Hematopoietic multipotent progenitor cell treated with erythropoietin and hydrocortisone succinate and interleukin-3 and kit ligand, for 8 days (in vitro differentiated cells): ENCODE results near the gene RGL3.
"Not testable (repeated sequence)": the region's sequence is repeated elsewhere in the genome, so short reads cannot be mapped to it uniquely, and the experiment has no call there.

Source experiments
- DNase-seq: peaks from one replicate; pipeline ENCODE4 v3.0.0-alpha.2; 2015

RGL3 gene

GRCh38 chr19:11448410-11448809 is 29.3 kb upstream of the RGL3 start:
- no peak for DNase-seq

- DNase-seq, result no peak
Measured at GRCh38 chr19:11447347-11448262, 28.5 kb upstream of the RGL3 start.

GRCh38 chr19:11446652-11447301 is 27.7 kb upstream of the RGL3 start:
- DNase-seq, result peak; percentile 36

- DNase-seq, result no peak
Measured at GRCh38 chr19:11446271-11446651, 27.1 kb upstream of the RGL3 start.

- no peak for DNase-seq
Measured at GRCh38 chr19:11445141-11445540, 26.0 kb upstream of the RGL3 start.

- no peak for DNase-seq
Measured at GRCh38 chr19:11444059-11444458, 24.9 kb upstream of the RGL3 start.

- DNase-seq, result no peak
Measured at GRCh38 chr19:11437955-11438354, 18.8 kb upstream of the RGL3 start.

- DNase-seq, result peak; percentile 58
Measured at GRCh38 chr19:11435833-11436313, 16.8 kb upstream of the RGL3 start.

- peak; percentile 100 for DNase-seq
Measured at GRCh38 chr19:11435057-11435832, 16.1 kb upstream of the RGL3 start, which contains the start of the genes ODAD3 and PRKCSH. TSS of gene ODAD3 (minus strand) at chr19:11435121. CDS start at chr19:11435016, 105 bp downstream. TSS of gene PRKCSH (plus strand) at chr19:11435635. CDS start at chr19:11436118, 483 bp downstream.

GRCh38 chr19:11434703-11435056 is 15.6 kb upstream of the RGL3 start:
- no peak for DNase-seq

- DNase-seq, result not testable (repeated sequence)
Measured at GRCh38 chr19:11433526-11433925, 14.4 kb upstream of the RGL3 start.

- DNase-seq, result no peak
Measured at GRCh38 chr19:11426656-11427055, 7.5 kb upstream of the RGL3 start.

GRCh38 chr19:11425719-11426457 is 6.8 kb upstream of the RGL3 start:
- DNase-seq, result no peak

- DNase-seq, result no peak
Measured at GRCh38 chr19:11423791-11424181, 4.7 kb upstream of the RGL3 start.

- no peak for DNase-seq
Measured at GRCh38 chr19:11423164-11423790, 4.2 kb upstream of the RGL3 start.

- DNase-seq, result no peak
Measured at GRCh38 chr19:11422163-11423065, 3.3 kb upstream of the RGL3 start.

- DNase-seq, result peak; percentile 42
Measured at GRCh38 chr19:11421371-11422098, 2.4 kb upstream of the RGL3 start.

- DNase-seq, result no peak
Measured at GRCh38 chr19:11420429-11421370, 1.6 kb upstream of the RGL3 start.

- no peak for DNase-seq
Measured at GRCh38 chr19:11418094-11418548, 993 bp downstream of the RGL3 start.
